Activated CD8-positive, alpha-beta memory T cell treated with anti-CD3 and anti-CD28 coated beads, Interleukin-2, amount 50 U/mL, for 4 hours (primary cell): ENCODE results near the gene ACOX2.

Source experiments
- DNase-seq: peaks from one replicate; pipeline ENCODE4 v3.0.0-alpha.2; 2020

ACOX2 gene

DNA sequence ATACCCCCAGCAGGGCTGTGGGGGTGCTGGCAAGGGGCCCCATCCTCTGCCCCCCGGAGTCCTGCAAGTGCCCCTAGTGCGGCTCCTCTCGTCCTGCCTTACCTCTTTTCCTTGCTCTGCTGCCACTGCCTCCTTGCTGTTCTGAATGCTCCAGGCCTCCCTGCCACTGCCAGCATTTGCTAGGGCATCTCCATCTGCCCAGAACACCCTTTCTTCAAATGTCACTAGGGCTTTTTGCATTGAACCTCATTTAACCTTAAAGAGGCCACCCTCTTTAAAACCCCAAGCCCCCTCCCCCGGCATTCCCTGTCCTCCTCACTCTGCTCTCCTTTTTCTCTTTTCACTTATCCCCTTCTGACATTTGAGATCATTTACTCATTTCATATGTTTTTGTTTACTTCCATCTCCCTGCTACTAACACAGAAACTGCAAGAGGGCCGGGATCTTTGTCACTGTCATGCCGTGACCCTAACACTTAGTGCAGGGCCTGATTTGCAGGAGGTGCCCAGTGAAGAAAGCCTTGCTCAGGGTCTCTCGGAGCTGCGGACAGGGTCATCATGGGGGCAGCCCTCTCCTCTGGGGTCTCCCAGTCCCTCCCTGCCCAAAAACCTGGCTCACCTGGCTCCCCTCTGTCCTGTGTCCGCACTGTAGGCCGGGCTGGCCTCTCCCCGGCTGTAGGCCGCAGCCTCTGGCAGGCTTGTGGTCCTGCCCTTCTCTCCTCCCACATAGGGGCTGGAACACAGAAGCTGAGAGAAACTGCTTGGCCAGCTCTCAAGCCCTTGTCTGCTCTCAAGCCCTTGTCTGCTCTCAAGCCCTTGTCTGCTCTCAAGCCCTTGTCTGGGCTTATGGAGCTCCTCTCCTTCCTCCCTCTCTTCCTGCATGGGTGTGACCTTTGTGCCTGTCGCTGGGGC, at the start of gene ACOX2:
Gene ACOX2 (minus strand): TSS at position 690 of the 911 bp plus-strand sequence. CDS start 2,084 bp downstream, outside the sequence.
- DNase-seq, result no peak

- no peak for DNase-seq
These were observed 49.0 kb upstream of the ACOX2 start for GRCh38 chr3:58585994-58586393.

- peak; percentile 56 for DNase-seq
These were observed 48.2 kb upstream of the ACOX2 start for GRCh38 chr3:58585005-58585786.

- no peak for DNase-seq
These were observed 47.7 kb upstream of the ACOX2 start for GRCh38 chr3:58584690-58585004.

- DNase-seq, result no peak
These were observed 44.5 kb upstream of the ACOX2 start for GRCh38 chr3:58581328-58582091.

DNA sequence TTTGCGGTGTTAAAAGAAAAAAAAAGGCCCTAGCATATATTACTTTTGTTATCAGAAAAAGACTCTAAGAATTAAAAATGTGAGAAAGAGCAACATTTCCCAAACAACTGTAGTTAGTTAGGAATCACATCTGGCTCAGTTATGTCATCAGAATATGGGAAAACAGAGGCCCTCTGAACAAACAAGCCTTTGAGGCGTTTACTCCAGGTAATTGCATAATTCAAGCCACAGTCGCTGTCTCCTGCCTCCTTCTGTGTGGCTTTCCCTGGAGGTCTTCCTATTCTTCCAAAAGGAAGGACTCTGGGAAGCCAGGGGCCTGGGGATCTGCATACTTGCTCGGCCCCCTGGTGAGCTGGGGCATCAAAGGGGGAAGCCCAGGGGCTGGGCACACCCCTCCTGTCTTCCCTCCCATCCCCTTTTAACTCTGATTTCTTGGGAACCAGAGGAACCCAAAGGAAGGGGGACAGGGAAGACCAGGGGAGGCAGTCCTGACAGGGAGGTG, 43.9 kb upstream of the ACOX2 start:
- DNase-seq, result no peak

- DNase-seq, result no peak
These were observed 41.9 kb upstream of the ACOX2 start for GRCh38 chr3:58578873-58579272.

DNA sequence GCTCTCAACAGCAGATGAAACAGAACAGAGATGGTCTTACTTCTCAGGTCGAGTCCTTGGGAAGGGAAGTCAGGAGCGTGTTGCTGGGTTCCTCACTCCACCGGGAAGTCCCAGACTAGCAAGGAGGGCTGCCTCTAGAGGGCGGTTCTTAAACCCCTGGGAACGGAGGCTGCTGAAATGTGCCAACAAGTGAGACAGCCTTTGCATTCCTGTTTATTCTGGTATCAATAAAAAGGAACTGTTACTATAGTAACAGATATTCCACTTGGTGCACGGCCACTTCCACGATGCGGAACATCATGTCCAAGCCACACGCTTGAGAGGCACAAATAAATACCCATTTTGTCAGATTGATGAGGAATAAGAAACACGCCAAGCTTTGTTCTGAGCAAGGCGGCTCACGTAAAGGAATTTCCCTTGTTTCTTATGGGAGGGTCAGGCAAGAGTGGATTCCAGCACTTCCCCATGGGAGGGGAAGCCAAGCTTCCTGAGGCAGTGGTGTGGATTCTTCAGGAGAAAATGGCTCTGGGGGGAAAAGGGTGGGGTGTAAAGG, 40.4 kb upstream of the ACOX2 start, which contains the start of gene FAM107A:
Gene FAM107A (minus strand): TSS at position 123 of the 553 bp plus-strand sequence. CDS start 7,531 bp downstream, outside the sequence.
- no peak for DNase-seq

- DNase-seq, result no peak
These were observed 39.7 kb upstream of the ACOX2 start for GRCh38 chr3:58576716-58577115.

DNA sequence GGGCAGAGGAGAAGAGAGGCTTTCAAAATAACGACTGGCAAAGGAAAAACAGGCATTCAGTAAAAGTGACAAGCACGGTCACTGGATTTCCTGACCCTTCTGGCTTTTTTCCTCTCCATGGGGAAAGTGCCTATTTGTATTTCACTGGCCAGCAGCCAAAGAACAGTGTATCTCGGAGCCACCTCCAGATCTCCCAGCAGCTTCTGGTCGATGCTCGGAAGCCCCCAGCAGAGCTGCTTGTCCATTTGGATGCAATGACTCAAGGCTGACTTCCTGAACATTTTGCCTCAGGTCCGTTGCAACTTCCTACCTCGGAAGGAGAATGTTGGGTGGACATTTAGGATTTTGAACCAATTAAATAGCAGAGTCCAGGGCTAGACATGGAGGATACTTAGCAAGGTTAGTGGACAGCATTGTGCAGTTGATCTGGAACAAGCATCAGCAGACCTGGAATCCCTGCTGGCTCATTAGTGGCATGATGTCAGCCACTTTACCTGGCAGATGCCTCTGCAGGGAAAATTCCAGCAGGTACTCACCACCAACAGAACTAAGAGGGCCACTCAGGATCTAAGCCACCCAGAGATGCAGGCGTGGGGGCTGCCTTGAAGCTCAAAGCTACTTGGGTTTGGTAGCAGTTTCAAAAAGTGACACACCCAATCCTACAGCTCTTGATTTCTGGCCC, 39.1 kb upstream of the ACOX2 start:
- DNase-seq, result no peak

DNA sequence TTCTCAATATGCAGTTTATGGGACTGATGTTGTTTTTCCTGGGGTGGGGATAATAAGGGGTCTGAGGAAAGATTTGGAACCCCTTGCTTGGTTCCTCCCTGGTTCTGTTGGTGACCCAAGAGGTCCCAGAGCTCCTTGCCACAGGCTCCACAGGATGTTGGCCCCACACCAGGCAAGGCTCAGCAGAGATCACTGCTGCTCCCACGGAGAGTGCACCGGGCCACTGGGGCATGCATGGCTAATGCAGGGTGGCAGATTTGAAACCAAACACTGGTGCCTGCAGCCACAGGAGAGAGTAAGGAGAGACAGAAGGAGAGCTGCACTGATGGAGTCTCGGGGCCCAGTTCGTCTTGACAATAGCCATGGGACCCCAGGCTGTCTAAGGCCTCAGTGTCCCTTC, 37.7 kb upstream of the ACOX2 start:
- no peak for DNase-seq

GRCh38 chr3:58574106-58574505, 37.1 kb upstream of the ACOX2 start:
- no peak for DNase-seq

- DNase-seq, result no peak
These were observed 36.6 kb upstream of the ACOX2 start for GRCh38 chr3:58573640-58574039.

DNA sequence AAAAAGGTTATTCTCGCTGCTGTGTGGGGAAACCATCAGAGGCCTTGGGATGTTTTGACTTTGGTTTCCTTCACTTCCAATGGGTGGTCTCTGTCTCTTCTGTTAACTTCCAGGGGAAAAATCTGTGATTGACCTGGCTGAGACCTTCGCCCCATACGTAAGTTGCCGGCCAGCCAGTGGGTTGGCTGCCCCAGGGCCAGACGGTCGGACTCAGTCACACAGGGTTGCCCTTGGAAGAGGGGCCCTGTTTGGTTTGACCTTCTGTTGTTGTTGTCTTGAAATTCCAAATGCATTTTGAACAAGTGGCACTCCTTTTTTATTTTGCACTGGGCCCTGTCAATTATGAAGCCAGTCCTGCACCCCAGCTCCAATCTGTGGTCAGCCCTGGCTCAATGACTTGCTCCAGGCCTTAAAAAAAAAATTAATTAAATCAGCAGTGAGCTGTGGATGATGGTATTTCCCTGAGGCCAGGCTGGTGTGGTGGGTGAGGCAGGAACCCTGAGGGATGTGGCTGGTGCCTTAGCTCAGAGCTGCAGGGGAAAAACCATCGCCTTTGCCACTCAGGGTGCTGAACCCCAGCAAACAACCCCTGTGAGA, 35.7 kb upstream of the ACOX2 start:
- DNase-seq, result no peak

DNA sequence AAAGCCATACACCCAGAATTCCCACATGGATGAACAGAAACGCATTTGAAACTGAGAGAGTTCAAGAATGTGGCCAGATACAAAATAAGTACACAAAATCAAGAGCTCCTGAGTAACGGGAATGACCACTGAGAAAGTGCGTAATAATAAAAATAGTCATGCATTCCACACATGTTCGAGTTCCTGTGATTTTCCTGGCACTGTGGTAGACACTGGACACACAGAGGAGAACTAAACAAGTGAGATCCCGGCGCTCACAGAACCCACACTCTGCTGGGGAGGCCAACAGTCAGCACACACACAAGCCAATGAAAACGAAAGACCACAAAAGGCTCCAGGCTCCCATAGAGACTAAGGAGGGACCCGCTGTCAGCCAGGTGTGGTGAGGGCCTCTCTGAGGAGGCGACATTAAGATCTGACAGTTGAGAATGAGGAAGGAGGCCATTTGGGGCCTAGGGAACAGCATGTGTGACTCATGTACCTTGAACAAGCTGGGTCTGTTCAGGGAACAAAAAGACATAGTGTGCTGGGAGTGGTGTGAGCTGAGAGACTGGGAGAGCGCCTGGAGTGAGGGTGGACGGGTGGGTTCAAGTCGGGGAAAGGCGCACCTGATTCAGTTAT, 35.1 kb upstream of the ACOX2 start:
- DNase-seq, result no peak

DNA sequence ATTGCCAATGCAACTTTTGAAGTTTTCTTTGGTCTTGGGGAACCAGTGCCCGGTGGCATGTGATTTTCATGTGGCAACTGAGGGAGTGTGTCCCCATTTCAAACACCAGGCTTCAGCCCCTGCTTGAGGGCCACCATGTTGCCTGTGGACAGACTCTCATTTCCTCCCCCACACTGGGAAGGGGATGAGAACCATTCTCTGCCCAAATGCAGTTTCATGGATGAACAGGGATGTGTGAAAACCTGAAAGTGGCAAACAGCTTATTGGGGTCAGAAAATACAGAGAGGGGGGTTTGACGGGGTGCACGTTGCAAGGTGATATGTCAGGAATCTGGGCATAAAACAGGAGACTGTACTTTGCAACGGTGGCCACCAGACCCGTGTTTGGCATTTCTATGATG, 33.9 kb upstream of the ACOX2 start:
- DNase-seq, result no peak

GRCh38 chr3:58569287-58570001, 32.5 kb upstream of the ACOX2 start:
- no peak for DNase-seq

GRCh38 chr3:58568572-58569286, 31.7 kb upstream of the ACOX2 start:
- DNase-seq, result peak; percentile 73

DNA sequence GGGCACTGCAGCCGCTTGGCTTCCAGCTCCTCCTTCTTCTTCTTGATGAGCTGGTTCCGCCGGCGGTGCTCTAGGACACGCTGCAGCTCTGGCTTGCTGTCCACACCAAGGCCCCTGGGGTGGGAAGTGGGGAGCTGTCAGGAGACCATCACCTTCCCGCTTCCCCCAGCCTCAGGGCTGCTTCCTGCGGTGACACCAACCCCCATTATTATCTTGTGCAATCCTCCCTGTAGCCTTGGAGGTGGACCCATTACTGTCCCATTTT, 30.2 kb upstream of the ACOX2 start:
- no peak for DNase-seq
